ENCODE measurements around the gene TUBAL3. TPM values are rescaled to one million over a fixed set of nuclear protein-coding genes. Genes with fewer than 3 reads are reported as not detected.

TUBAL3 gene
- polyA plus RNA-seq, 4 donors = 11.4 to 97.7 (median 56.9) TPM

GRCh38 chr10:5365928-5366327 lies 38.7 kb downstream of the TUBAL3 start:
- H3K9me3 ChIP-seq (ENCODE audit: control insufficient read depth in 2 of 2, insufficient read depth in 1 of 2, low read depth in 1 of 2, low read length in 1 of 2) = no peaks in the 10 kb centered on the region
- H3K36me3 ChIP-seq (ENCODE audit: control insufficient read depth in 3 of 3, insufficient read depth in 2 of 3, low read depth in 1 of 3, low read length in 3 of 3) = no peaks in the 10 kb centered on the region
- FAIRE-seq = no peak

GRCh38 chr10:5364890-5365338 lies 39.7 kb downstream of the TUBAL3 start, which contains the start of gene UCN3:
Gene UCN3, plus strand, starts transcription at chr10:5364966. Its CDS starts 8,755 bp downstream, at chr10:5373721.
- Histone ChIP-seq H3K27me3 (ENCODE audit: control insufficient read depth in 3 of 3, insufficient read depth in 3 of 3, low read length in 3 of 3) (peaks cover 0 to 39% (median 6%) of the 10 kb centered on the region in 3 donors), H3K4me3 (ENCODE audit: low read depth in 1 of 3, low read length in 3 of 3) (peak within 1 kb of the TSS in 1 of 3 donors; percentile 28), H3K4me1 (ENCODE audit: control insufficient read depth in 3 of 3, insufficient read depth in 2 of 3, low read depth in 1 of 3, low read length in 2 of 3) (peaks cover 0 to 2% (median 0%) of the 10 kb centered on the region in 3 donors), H3K9me3 (ENCODE audit: control insufficient read depth in 2 of 2, insufficient read depth in 1 of 2, low read depth in 1 of 2, low read length in 1 of 2) (no peaks in the 10 kb centered on the region), H3K36me3 (ENCODE audit: control insufficient read depth in 3 of 3, insufficient read depth in 2 of 3, low read depth in 1 of 3, low read length in 3 of 3) (no peaks in the 10 kb centered on the region), H3K27ac (ENCODE audit: low read depth in 1 of 3, low read length in 2 of 3) (no peak within 1 kb of the TSS)
- WGBS, 3 donors = 15 to 49% (median 31%) methylated on average over 21 of the region's 21 CpGs
- DNase-seq (peak; percentile 11 to 36), FAIRE-seq (no peak)

More at GRCh38 chr10:5365928-5366327, 38.7 kb downstream of the TUBAL3 start:
- H3K27ac ChIP-seq (ENCODE audit: low read depth in 1 of 3, low read length in 2 of 3) = no peak overlapping the region
- 16 to 28% (median 25%) methylated on average over 5 of the region's 5 CpGs for WGBS, 3 donors
- peak in 1 of 2 donors; percentile 11 for DNase-seq
- H3K4me1 ChIP-seq (ENCODE audit: control insufficient read depth in 3 of 3, insufficient read depth in 2 of 3, low read depth in 1 of 3, low read length in 2 of 3) = peaks cover 0 to 2% (median 0%) of the 10 kb centered on the region in 3 donors
- H3K4me3 ChIP-seq (ENCODE audit: low read depth in 1 of 3, low read length in 3 of 3) = no peak overlapping the region
- H3K27me3 ChIP-seq (ENCODE audit: control insufficient read depth in 3 of 3, insufficient read depth in 3 of 3, low read length in 3 of 3) = peaks cover 0 to 39% (median 6%) of the 10 kb centered on the region in 3 donors

GRCh38 chr10:5364374-5364773 lies 40.3 kb downstream of the TUBAL3 start:
- no peak for FAIRE-seq
- Histone ChIP-seq H3K4me1 (ENCODE audit: control insufficient read depth in 3 of 3, insufficient read depth in 2 of 3, low read depth in 1 of 3, low read length in 2 of 3) (peaks cover 0 to 2% (median 0%) of the 10 kb centered on the region in 3 donors), H3K36me3 (ENCODE audit: control insufficient read depth in 3 of 3, insufficient read depth in 2 of 3, low read depth in 1 of 3, low read length in 3 of 3) (no peaks in the 10 kb centered on the region), H3K27me3 (ENCODE audit: control insufficient read depth in 3 of 3, insufficient read depth in 3 of 3, low read length in 3 of 3) (peaks cover 0 to 39% (median 6%) of the 10 kb centered on the region in 3 donors), H3K27ac (ENCODE audit: low read depth in 1 of 3, low read length in 2 of 3) (no peak overlapping the region), H3K9me3 (ENCODE audit: control insufficient read depth in 2 of 2, insufficient read depth in 1 of 2, low read depth in 1 of 2, low read length in 1 of 2) (no peaks in the 10 kb centered on the region), H3K4me3 (ENCODE audit: low read depth in 1 of 3, low read length in 3 of 3) (no peak overlapping the region)
- peak in 1 of 2 donors; percentile 4 for DNase-seq
- WGBS, 3 donors = 31 to 74% (median 57%) methylated on average over 11 of the region's 11 CpGs

- Histone ChIP-seq H3K9me3 (ENCODE audit: control insufficient read depth in 2 of 2, insufficient read depth in 1 of 2, low read depth in 1 of 2, low read length in 1 of 2) (no peaks in the 10 kb centered on the region), H3K36me3 (ENCODE audit: control insufficient read depth in 3 of 3, insufficient read depth in 2 of 3, low read depth in 1 of 3, low read length in 3 of 3) (no peaks in the 10 kb centered on the region), H3K27ac (ENCODE audit: low read depth in 1 of 3, low read length in 2 of 3) (no peak overlapping the region), H3K4me3 (ENCODE audit: low read depth in 1 of 3, low read length in 3 of 3) (no peak overlapping the region), H3K4me1 (ENCODE audit: control insufficient read depth in 3 of 3, insufficient read depth in 2 of 3, low read depth in 1 of 3, low read length in 2 of 3) (peaks cover 0 to 2% (median 0%) of the 10 kb centered on the region in 3 donors), H3K27me3 (ENCODE audit: control insufficient read depth in 3 of 3, insufficient read depth in 3 of 3, low read length in 3 of 3) (peaks cover 0 to 39% (median 6%) of the 10 kb centered on the region in 3 donors)
- DNase-seq = no peak
- no peak for FAIRE-seq
Observed at GRCh38 chr10:5362873-5363272, 41.8 kb downstream of the TUBAL3 start.

- FAIRE-seq = no peak
- Histone ChIP-seq H3K27ac (ENCODE audit: low read depth in 1 of 3, low read length in 2 of 3) (no peak overlapping the region), H3K4me1 (ENCODE audit: control insufficient read depth in 3 of 3, insufficient read depth in 2 of 3, low read depth in 1 of 3, low read length in 2 of 3) (peaks cover 0 to 2% (median 0%) of the 10 kb centered on the region in 3 donors), H3K36me3 (ENCODE audit: control insufficient read depth in 3 of 3, insufficient read depth in 2 of 3, low read depth in 1 of 3, low read length in 3 of 3) (no peaks in the 10 kb centered on the region), H3K27me3 (ENCODE audit: control insufficient read depth in 3 of 3, insufficient read depth in 3 of 3, low read length in 3 of 3) (peaks cover 0 to 33% (median 6%) of the 10 kb centered on the region in 3 donors), H3K9me3 (ENCODE audit: control insufficient read depth in 2 of 2, insufficient read depth in 1 of 2, low read depth in 1 of 2, low read length in 1 of 2) (no peaks in the 10 kb centered on the region), H3K4me3 (ENCODE audit: low read depth in 1 of 3, low read length in 3 of 3) (no peak overlapping the region)
- DNase-seq = no peak
- 85 to 90% (median 87%) methylated on average over 4 of the region's 4 CpGs for WGBS, 3 donors
Observed at GRCh38 chr10:5361966-5362365, 42.7 kb downstream of the TUBAL3 start.

DNA sequence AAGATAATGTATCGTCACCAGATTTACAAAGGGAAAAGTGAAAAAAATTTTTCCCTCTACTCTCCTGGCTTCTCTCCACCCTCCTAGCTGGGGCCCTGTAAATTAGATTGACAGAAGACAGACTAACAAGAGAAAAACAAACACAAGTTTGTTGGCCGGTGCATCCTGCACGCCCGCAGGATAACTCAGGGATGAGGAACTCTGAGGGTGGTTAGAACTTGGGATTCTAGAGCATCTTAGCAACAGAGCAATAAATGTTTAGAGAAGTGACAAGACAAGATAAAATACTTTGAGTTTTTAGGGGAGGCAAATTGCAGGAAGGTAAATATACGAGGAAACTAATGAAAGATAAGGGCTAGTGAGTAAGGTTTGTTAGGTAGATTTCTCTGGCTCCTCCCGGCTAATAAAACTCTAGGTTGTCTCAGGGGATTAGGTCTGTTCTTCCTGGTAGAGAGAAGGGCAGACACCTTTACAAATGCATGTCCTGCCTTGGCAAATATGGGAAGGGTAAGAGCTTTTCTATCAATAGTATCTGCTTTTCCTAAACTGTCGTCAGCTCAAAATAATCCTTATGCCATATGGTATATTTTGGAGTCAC lies 44.2 kb downstream of the TUBAL3 start:
- Histone ChIP-seq H3K36me3 (ENCODE audit: control insufficient read depth in 3 of 3, insufficient read depth in 2 of 3, low read depth in 1 of 3, low read length in 3 of 3) (no peaks in the 10 kb centered on the region), H3K27me3 (ENCODE audit: control insufficient read depth in 3 of 3, insufficient read depth in 3 of 3, low read length in 3 of 3) (peaks cover 0 to 24% (median 2%) of the 10 kb centered on the region in 3 donors), H3K9me3 (ENCODE audit: control insufficient read depth in 2 of 2, insufficient read depth in 1 of 2, low read depth in 1 of 2, low read length in 1 of 2) (no peaks in the 10 kb centered on the region), H3K4me3 (ENCODE audit: low read depth in 1 of 3, low read length in 3 of 3) (no peak overlapping the region), H3K4me1 (ENCODE audit: control insufficient read depth in 3 of 3, insufficient read depth in 2 of 3, low read depth in 1 of 3, low read length in 2 of 3) (peaks cover 0 to 2% (median 0%) of the 10 kb centered on the region in 3 donors), H3K27ac (ENCODE audit: low read depth in 1 of 3, low read length in 2 of 3) (no peak overlapping the region)
- WGBS, 3 donors = 21 to 38% (median 35%) methylated on average over 7 of the region's 7 CpGs
- no peak for FAIRE-seq
- peak; percentile 21 to 55 for DNase-seq

GRCh38 chr10:5356302-5356763 lies 48.3 kb downstream of the TUBAL3 start:
- no peak overlapping the region for H3K27ac ChIP-seq (ENCODE audit: low read depth in 1 of 3, low read length in 2 of 3)
- DNase-seq (no peak), FAIRE-seq (no peak)
- no peaks in the 10 kb centered on the region for H3K4me1 ChIP-seq (ENCODE audit: control insufficient read depth in 3 of 3, insufficient read depth in 2 of 3, low read depth in 1 of 3, low read length in 2 of 3)
- no peaks in the 10 kb centered on the region for H3K9me3 ChIP-seq (ENCODE audit: control insufficient read depth in 2 of 2, insufficient read depth in 1 of 2, low read depth in 1 of 2, low read length in 1 of 2)
- WGBS, 3 donors = 81 to 90% (median 82%) methylated on average over 4 of the region's 4 CpGs
- no peak overlapping the region for H3K4me3 ChIP-seq (ENCODE audit: low read depth in 1 of 3, low read length in 3 of 3)
- H3K36me3 ChIP-seq (ENCODE audit: control insufficient read depth in 3 of 3, insufficient read depth in 2 of 3, low read depth in 1 of 3, low read length in 3 of 3) = no peaks in the 10 kb centered on the region
- H3K27me3 ChIP-seq (ENCODE audit: control insufficient read depth in 3 of 3, insufficient read depth in 3 of 3, low read length in 3 of 3) = peaks cover 0 to 2% (median 0%) of the 10 kb centered on the region in 3 donors

- no peak overlapping the region for H3K4me3 ChIP-seq (ENCODE audit: low read depth in 1 of 3, low read length in 3 of 3)
- no peaks in the 10 kb centered on the region for H3K4me1 ChIP-seq (ENCODE audit: control insufficient read depth in 3 of 3, insufficient read depth in 2 of 3, low read depth in 1 of 3, low read length in 2 of 3)
- FAIRE-seq (no peak), DNase-seq (no peak)
- H3K27ac ChIP-seq (ENCODE audit: low read depth in 1 of 3, low read length in 2 of 3) = no peak overlapping the region
- 86 to 90% (median 88%) methylated on average over 6 of the region's 6 CpGs for WGBS, 3 donors
- no peaks in the 10 kb centered on the region for H3K36me3 ChIP-seq (ENCODE audit: control insufficient read depth in 3 of 3, insufficient read depth in 2 of 3, low read depth in 1 of 3, low read length in 3 of 3)
- no peaks in the 10 kb centered on the region for H3K9me3 ChIP-seq (ENCODE audit: control insufficient read depth in 2 of 2, insufficient read depth in 1 of 2, low read depth in 1 of 2, low read length in 1 of 2)
- peaks cover 0 to 2% (median 0%) of the 10 kb centered on the region in 3 donors for H3K27me3 ChIP-seq (ENCODE audit: control insufficient read depth in 3 of 3, insufficient read depth in 3 of 3, low read length in 3 of 3)
Observed at GRCh38 chr10:5355594-5356301, 48.9 kb downstream of the TUBAL3 start.
